CD4-positive, alpha-beta T cell treated with Interleukin-21 for 1 hour (primary cell): ENCODE measurements around the gene MS4A6A.
"Not testable (repeated sequence)": the region's sequence is repeated elsewhere in the genome, so short reads cannot be mapped to it uniquely, and the experiment has no call there.

Experiments used
- DNase-seq: peaks from one replicate; pipeline ENCODE4 v3.0.0-alpha.2; 2020

MS4A6A gene, protein sequence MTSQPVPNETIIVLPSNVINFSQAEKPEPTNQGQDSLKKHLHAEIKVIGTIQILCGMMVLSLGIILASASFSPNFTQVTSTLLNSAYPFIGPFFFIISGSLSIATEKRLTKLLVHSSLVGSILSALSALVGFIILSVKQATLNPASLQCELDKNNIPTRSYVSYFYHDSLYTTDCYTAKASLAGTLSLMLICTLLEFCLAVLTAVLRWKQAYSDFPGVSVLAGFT

DNA sequence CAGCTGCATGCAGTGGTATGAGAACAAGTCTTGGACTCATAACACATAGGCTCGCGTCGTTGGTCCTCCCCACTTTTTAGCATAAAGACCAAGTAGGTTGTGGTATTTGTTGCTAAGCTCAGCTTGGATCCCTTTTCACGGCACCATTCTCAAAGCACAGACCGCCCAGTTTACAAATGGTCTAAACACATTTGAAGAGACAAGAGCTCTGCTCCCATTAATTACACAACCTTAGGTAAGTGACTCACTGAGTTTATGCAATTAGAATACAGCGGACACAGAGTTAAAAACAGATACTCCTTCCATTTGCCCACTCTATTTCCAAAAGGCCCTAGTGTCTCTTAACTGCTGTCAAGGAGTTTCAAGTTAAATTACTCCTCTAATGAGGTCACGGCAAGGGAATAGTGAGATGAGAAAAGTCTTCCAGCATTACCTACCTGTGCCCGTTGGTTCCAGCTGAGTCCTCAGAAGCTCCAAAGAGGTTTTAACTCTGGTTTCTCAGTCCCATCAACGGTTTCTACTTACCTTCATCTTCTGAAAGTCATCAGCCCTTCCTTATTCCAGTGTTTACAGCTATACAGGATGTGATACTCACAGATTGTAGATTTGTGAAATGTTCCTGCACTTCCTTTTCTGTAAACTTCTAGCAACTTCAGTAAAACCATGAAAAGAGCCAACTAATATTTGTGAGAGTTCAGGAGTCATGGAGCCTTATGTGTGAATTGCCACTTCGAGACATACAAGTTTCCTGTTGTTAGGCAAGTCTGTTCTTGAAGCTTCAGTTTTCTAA, at the start of gene MS4A6A:
Gene MS4A6A, minus strand, starts transcription at position 543 of the 790 bp plus-strand sequence. CDS start 1,356 bp downstream, outside the sequence.
- no peak for DNase-seq

DNA sequence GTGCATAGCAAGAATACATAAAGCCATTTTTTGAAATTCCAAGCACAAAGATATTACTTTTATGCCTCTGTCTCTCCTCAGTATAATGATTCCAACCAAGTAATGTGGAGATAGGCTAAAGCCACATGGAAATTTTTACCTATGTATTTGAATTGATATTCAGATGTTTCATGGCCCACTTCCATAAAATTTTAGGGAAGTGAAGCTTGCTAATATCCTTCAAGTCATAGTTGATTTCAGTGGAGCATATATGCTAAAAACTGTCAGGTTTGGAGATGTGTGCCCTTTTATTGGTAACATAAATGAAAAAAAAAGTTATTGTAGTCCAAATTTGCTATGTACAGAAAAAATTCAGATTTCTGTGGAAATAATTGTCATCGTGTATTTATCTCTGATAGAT, 47.8 kb upstream of the MS4A6A start:
- no peak for DNase-seq

- no peak for DNase-seq
Measured at GRCh38 chr11:60222141-60222540, 39.3 kb upstream of the MS4A6A start.

- DNase-seq, result no peak
Measured at GRCh38 chr11:60221692-60222091, 38.8 kb upstream of the MS4A6A start.

DNA sequence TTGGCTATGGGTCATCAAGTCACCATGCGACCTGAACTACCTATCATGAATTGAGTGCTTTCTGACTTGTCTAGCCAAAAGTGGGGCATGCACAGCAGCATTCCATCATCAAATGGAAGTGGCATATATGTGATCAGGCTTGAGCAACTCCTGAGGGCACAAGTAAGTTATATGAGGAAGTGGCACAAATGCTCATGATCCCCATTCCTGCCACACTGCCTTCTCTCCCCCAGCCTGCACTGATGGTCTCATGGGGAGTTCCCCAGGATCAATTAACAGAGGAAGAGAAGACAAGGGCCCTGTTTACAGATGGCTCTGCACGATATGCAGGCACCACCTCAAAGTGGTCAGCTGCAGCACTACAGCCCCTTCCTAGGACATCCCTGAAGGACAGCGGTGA, 38.3 kb upstream of the MS4A6A start:
- DNase-seq, result no peak

DNA sequence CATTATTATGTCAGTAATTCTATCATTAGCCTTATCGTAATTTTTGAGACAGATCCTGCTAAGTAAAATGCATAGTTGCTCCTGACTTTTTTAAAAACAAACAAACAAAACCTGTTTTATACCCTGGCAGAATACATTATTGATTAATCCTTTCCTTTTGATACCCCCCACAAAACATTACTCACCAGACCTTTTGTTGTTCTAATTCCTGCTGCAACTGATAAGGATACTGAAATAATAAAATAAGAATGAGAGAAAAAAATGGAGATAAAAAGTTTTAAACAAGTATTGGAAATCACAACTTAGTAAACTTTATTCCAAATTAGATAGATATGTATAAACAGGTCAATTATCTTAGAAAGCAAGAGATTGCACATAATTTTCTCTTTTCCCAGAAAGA, 31.5 kb upstream of the MS4A6A start:
- DNase-seq, result no peak

- DNase-seq, result no peak
Measured at GRCh38 chr11:60211206-60211605, 28.3 kb upstream of the MS4A6A start.

DNA sequence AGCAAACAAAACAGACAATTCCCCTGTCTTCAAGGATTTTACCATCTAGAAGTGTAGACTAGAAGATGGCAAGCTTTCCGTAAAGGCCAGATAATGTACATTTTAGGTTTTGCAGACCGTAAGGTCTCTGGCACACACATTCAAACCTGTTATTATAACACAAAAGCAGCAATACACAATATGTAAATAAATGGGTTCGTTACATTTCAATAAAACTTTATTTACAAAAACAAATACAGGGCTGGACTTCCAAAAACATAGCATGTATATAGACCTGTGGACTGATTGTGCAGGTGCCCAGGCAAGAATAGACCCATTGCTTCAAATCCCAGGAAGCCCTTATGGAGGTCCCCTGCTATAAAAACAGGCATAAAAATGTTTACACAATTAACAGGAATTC, 27.1 kb upstream of the MS4A6A start:
- no peak for DNase-seq

- DNase-seq, result no peak
Measured at GRCh38 chr11:60208951-60209350, 26.1 kb upstream of the MS4A6A start.

- DNase-seq, result no peak
Measured at GRCh38 chr11:60208146-60208895, 25.4 kb upstream of the MS4A6A start.

DNA sequence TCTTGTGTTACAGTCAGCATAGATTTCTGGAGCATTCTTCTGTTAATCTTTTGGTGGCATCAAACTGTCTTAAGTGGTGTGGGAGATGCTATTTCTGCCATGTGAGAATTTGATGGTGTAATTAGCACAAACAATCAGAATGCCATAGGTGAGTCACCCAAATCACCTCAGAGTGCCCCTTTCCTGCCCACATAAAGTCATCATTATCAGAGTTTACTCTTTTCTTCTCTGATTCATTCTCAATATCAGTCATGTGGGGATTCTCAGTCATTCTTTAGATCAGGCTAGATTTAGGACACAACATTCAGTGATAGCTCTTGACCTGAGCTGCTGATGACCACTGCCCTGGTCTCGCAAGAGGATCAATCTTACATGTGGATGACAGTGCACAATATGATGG, 23.7 kb upstream of the MS4A6A start:
- no peak for DNase-seq

- DNase-seq, result no peak
Measured at GRCh38 chr11:60204922-60205321, 22.0 kb upstream of the MS4A6A start.

DNA sequence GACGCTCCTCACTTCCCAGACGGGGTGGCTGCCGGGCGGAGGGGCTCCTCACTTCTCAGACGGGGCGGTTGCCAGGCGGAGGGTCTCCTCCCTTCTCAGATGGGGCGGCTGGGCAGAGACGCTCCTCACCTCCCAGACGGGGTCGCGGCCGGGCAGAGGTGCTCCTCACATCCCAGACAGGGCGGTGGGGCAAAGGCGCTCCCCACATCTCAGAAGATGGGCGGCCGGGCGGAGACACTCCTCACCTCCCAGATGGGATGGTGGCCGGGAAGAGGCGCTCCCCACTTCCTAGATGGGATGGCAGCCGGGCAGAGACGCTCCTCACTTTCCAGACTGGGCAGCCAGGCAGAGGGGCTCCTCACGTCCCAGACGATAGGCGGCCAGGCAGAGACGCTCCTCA, 18.5 kb upstream of the MS4A6A start:
- not testable (repeated sequence) for DNase-seq

GRCh38 chr11:60197442-60197841, 14.6 kb upstream of the MS4A6A start:
- no peak for DNase-seq

GRCh38 chr11:60195923-60196368, 13.1 kb upstream of the MS4A6A start:
- no peak for DNase-seq

DNA sequence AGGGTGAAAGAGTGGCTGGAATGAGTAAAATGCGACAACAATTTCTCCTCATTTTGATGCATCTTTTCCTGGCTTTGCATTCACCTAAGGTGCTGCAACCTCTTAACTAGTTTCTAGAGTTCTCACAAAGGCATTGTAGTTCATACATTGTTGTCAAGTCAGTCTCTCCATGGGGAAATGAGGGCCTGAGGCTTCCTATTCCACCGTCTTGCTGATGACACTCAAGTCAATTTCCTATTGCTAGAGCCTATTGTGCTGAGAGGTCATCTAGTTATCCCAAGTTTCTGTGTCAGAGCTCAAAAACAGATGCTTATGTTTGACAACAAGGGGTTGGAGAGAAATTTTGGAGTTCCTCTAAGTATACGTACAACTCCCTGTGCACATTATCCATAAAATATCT, 11.6 kb upstream of the MS4A6A start:
- DNase-seq, result no peak

DNA sequence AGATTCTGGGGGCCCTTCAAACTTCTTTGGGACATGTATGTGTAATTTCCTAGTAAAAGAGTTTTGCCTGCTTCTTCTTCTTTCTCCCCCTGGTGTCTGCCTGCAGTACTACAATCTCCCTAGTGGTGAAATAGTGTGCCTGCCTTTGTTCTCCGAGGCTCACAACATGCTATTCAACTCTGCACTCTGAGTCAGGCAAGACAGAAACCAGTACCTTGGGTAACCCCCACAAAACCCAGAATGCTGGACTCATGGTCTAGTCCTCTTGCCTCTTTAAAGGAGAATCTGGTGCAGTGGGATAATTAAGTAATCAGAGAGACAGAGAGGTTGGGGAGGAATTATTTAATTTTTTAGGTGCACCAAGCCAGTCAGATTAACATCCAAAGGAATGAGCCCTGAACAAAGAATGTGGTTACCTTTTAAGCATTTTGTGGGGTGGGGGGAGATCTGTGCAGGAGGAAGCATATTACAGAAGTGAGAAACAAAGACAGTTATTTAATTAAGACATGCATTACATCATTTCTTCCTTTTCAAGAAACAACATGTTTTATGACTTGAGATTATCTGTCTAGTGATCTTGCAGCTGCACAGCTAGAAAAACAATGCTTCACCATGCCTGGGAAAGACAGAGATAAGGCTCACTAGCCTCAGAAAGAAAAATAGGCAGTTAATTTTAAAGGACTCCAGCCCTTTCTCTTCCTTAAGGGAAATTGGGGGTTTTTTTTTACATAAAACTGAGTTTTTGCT, 11.0 kb upstream of the MS4A6A start:
- peak; percentile 62 for DNase-seq

DNA sequence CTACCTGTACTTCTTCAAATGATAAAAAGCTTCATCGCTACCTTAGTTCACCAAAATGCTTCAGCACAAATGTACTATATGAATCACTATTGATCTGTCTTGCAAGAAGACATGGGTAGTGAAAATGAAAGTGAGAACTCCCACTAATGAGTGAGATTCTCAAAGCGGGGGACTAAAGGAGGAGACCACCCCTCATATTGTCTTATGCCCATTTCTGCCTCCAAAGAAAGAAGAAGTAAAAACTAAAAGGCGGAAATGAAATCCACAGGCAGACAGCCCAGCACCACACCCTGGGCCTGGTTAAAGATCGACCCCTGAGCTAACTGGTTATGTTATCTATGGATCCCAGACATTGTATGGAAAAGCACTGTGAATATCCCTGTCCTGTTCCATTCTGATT, 9.7 kb upstream of the MS4A6A start:
- DNase-seq, result not testable (repeated sequence)

- not testable (repeated sequence) for DNase-seq
Measured at GRCh38 chr11:60188481-60188880, 5.6 kb upstream of the MS4A6A start.

DNA sequence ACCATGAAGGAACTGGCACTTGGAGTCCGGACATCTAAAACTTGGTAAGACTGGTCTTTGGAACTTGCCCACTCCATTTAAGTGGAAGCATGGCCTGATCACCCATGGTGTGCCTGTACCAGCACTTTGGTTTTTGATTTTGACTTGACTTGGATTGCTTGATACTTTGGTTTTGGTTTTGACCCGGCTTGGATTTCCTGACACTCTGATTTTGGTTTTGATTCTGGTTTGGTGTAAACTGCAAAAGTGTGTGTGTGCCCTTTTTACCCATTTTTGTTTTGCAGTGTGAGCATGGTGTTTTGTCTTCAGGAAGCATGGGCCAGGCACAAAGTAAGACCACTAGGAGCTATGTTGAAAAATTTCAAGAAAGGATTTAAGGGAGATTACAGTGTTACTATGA, 3.2 kb upstream of the MS4A6A start:
- not testable (repeated sequence) for DNase-seq

- not testable (repeated sequence) for DNase-seq
Measured at GRCh38 chr11:60185512-60185827, 2.6 kb upstream of the MS4A6A start.

DNA sequence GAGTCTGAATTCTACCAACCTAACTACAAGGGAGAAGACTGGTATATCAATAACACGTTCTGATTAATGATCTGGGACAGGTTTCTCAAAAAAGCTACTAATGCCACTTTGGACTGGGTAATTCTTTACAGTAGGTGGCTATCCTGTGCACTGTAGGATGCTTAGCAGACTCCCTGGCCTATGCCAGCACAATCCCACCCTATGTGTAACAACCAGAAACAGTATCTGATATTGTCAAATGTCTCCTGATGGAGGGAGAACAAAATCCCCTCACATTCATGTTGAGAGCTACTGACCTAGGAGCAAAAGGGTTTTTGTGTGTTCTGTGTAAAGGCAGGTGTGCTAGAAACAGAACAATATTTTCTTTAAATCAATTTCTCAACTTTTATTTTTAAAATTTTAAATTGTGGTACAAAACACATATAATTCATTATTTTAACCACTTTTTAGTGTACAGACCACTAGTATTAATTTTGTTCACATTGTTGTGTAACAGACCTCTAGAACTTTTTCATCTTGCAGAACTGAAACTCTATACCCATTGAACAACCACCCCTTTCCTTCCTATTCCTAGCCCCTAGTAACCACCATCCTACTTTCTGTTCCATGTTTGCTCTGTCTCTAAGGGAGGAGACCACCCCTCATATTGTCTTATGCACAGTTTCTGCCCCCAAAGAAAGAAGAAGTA, 2.1 kb upstream of the MS4A6A start:
- DNase-seq, result peak; percentile 14
